Mucosa of stomach (tissue), 1 donor: ENCODE data around the gene VSNL1.
"Not testable (repeated sequence)": the region's sequence is repeated elsewhere in the genome, so short reads cannot be mapped to it uniquely, and the experiment has no call there.

Source experiments
- H3K27me3 ChIP-seq: one replicate; pipeline ENCODE4 v1.7.0; 2013; ENCODE audit warnings: mild to moderate bottlenecking, low read length; ENCODE audit not compliant: control insufficient read depth, insufficient read depth
- H3K36me3 ChIP-seq: one replicate; pipeline ENCODE4 v1.7.0; 2013; ENCODE audit warnings: low read length; ENCODE audit not compliant: control insufficient read depth, insufficient read depth
- H3K4me1 ChIP-seq: one replicate; pipeline ENCODE4 v1.7.0; 2013; ENCODE audit warnings: mild to moderate bottlenecking, low read length; ENCODE audit not compliant: control insufficient read depth, insufficient read depth
- H3K4me3 ChIP-seq: one replicate; pipeline ENCODE4 v1.7.0; 2013; ENCODE audit warnings: low read length
- H3K9ac ChIP-seq: one replicate; pipeline ENCODE4 v1.7.0; 2013; ENCODE audit warnings: mild to moderate bottlenecking, low read length, moderate library complexity
- H3K9me3 ChIP-seq: one replicate; pipeline ENCODE4 v1.7.0; 2013; ENCODE audit warnings: mild to moderate bottlenecking, low read length, moderate library complexity; ENCODE audit not compliant: control insufficient read depth
- donor health status: Pancreatic carcinoma.

VSNL1 gene

GRCh38 chr2:17545680-17546613 lies 5.5 kb downstream of the VSNL1 start:
- H3K27me3 ChIP-seq, result peaks cover 5% of the 10 kb centered on the region
- no peak overlapping the region for H3K4me3 ChIP-seq
- H3K36me3 ChIP-seq, result no peaks in the 10 kb centered on the region
- no peaks in the 10 kb centered on the region for H3K9me3 ChIP-seq
- H3K4me1 ChIP-seq, result no peaks in the 10 kb centered on the region
- H3K9ac ChIP-seq, result no peak overlapping the region

- Histone ChIP-seq H3K27me3 (no peaks in the 10 kb centered on the region), H3K4me1 (no peaks in the 10 kb centered on the region), H3K9ac (no peak overlapping the region), H3K36me3 (no peaks in the 10 kb centered on the region), H3K4me3 (no peak overlapping the region), H3K9me3 (no peaks in the 10 kb centered on the region)
Observed at GRCh38 chr2:17547237-17547636, 6.7 kb downstream of the VSNL1 start.

- no peaks in the 10 kb centered on the region for H3K36me3 ChIP-seq
- no peak overlapping the region for H3K4me3 ChIP-seq
- H3K4me1 ChIP-seq, result no peaks in the 10 kb centered on the region
- H3K9ac ChIP-seq, result no peak overlapping the region
- no peaks in the 10 kb centered on the region for H3K9me3 ChIP-seq
- H3K27me3 ChIP-seq, result no peaks in the 10 kb centered on the region
Observed at GRCh38 chr2:17547737-17548136, 7.2 kb downstream of the VSNL1 start.

- no peak overlapping the region for H3K9ac ChIP-seq
- no peak overlapping the region for H3K4me3 ChIP-seq
- no peaks in the 10 kb centered on the region for H3K36me3 ChIP-seq
- no peaks in the 10 kb centered on the region for H3K27me3 ChIP-seq
- H3K4me1 ChIP-seq, result no peaks in the 10 kb centered on the region
- H3K9me3 ChIP-seq, result no peaks in the 10 kb centered on the region
Observed at GRCh38 chr2:17550907-17551306, 10.4 kb downstream of the VSNL1 start.

- no peaks in the 10 kb centered on the region for H3K27me3 ChIP-seq
- no peak overlapping the region for H3K9ac ChIP-seq
Observed at GRCh38 chr2:17555150-17555549, 14.7 kb downstream of the VSNL1 start.

GRCh38 chr2:17557596-17557995 lies 17.1 kb downstream of the VSNL1 start:
- H3K36me3 ChIP-seq, result no peaks in the 10 kb centered on the region
- no peaks in the 10 kb centered on the region for H3K9me3 ChIP-seq
- no peaks in the 10 kb centered on the region for H3K4me1 ChIP-seq
- no peaks in the 10 kb centered on the region for H3K27me3 ChIP-seq
- H3K4me3 ChIP-seq, result no peak overlapping the region
- no peak overlapping the region for H3K9ac ChIP-seq

More at GRCh38 chr2:17555150-17555549, 14.7 kb downstream of the VSNL1 start:
- Histone ChIP-seq H3K36me3 (no peaks in the 10 kb centered on the region), H3K4me1 (no peaks in the 10 kb centered on the region), H3K4me3 (no peak overlapping the region), H3K9me3 (no peaks in the 10 kb centered on the region)

GRCh38 chr2:17558053-17558452 lies 17.6 kb downstream of the VSNL1 start:
- Histone ChIP-seq H3K4me3 (no peak overlapping the region), H3K36me3 (no peaks in the 10 kb centered on the region), H3K9me3 (no peaks in the 10 kb centered on the region), H3K4me1 (no peaks in the 10 kb centered on the region), H3K9ac (no peak overlapping the region), H3K27me3 (no peaks in the 10 kb centered on the region)

GRCh38 chr2:17558878-17559277 lies 18.4 kb downstream of the VSNL1 start:
- Histone ChIP-seq H3K4me1 (no peaks in the 10 kb centered on the region), H3K4me3 (no peak overlapping the region), H3K9me3 (no peaks in the 10 kb centered on the region), H3K9ac (no peak overlapping the region), H3K36me3 (no peaks in the 10 kb centered on the region), H3K27me3 (no peaks in the 10 kb centered on the region)

GRCh38 chr2:17565726-17566125 lies 25.2 kb downstream of the VSNL1 start:
- not testable (repeated sequence) for H3K9me3 ChIP-seq, H3K27me3 ChIP-seq, H3K9ac ChIP-seq, H3K4me3 ChIP-seq, H3K36me3 ChIP-seq, H3K4me1 ChIP-seq

- no peaks in the 10 kb centered on the region for H3K4me1 ChIP-seq
- H3K4me3 ChIP-seq, result no peak overlapping the region
- H3K9me3 ChIP-seq, result no peaks in the 10 kb centered on the region
- H3K27me3 ChIP-seq, result no peaks in the 10 kb centered on the region
- no peaks in the 10 kb centered on the region for H3K36me3 ChIP-seq
- H3K9ac ChIP-seq, result no peak overlapping the region
Observed at GRCh38 chr2:17571681-17572080, 31.2 kb downstream of the VSNL1 start.

GRCh38 chr2:17573085-17573803 lies 32.7 kb downstream of the VSNL1 start:
- H3K27me3 ChIP-seq, result no peaks in the 10 kb centered on the region
- no peak overlapping the region for H3K4me3 ChIP-seq
- no peaks in the 10 kb centered on the region for H3K9me3 ChIP-seq
- H3K36me3 ChIP-seq, result no peaks in the 10 kb centered on the region
- no peak overlapping the region for H3K9ac ChIP-seq
- H3K4me1 ChIP-seq, result peaks cover 9% of the 10 kb centered on the region

- no peaks in the 10 kb centered on the region for H3K36me3 ChIP-seq
- H3K9ac ChIP-seq, result no peak overlapping the region
- no peaks in the 10 kb centered on the region for H3K9me3 ChIP-seq
- H3K27me3 ChIP-seq, result no peaks in the 10 kb centered on the region
- H3K4me1 ChIP-seq, result peaks cover 14% of the 10 kb centered on the region
- H3K4me3 ChIP-seq, result no peak overlapping the region
Observed at GRCh38 chr2:17573804-17574175, 33.3 kb downstream of the VSNL1 start.
